NCI-H446 treated with DMSO at 0.1 percent for 48 hours (cell line): ENCODE data around the gene PNMA1.
"Not testable (repeated sequence)": the region's sequence is repeated elsewhere in the genome, so short reads cannot be mapped to it uniquely, and the experiment has no call there.

Experiments
- DNase-seq: peaks from one replicate; lab custom pipeline; 2025; lab: John Stamatoyannopoulos, UW

Gene PNMA1

GRCh38 chr14:73715707-73716106 is 1.5 kb upstream of the PNMA1 start:
- no peak for DNase-seq

- DNase-seq = no peak
Observed at GRCh38 chr14:73714656-73715081, 485 bp upstream of the PNMA1 start.

GRCh38 chr14:73713206-73713802 is 880 bp downstream of the PNMA1 start:
- DNase-seq = no peak

GRCh38 chr14:73712540-73713180 is 1.5 kb downstream of the PNMA1 start:
- no peak for DNase-seq

- DNase-seq = no peak
Observed at GRCh38 chr14:73712071-73712506, 2.1 kb downstream of the PNMA1 start.

- DNase-seq = no peak
Observed at GRCh38 chr14:73710737-73711136, 3.4 kb downstream of the PNMA1 start.

- DNase-seq = no peak
Observed at GRCh38 chr14:73709904-73710469, 4.2 kb downstream of the PNMA1 start.

GRCh38 chr14:73708076-73708475 is 6.1 kb downstream of the PNMA1 start:
- not testable (repeated sequence) for DNase-seq

GRCh38 chr14:73700325-73700724 is 13.9 kb downstream of the PNMA1 start:
- no peak for DNase-seq

GRCh38 chr14:73696466-73697400 is 17.5 kb downstream of the PNMA1 start:
- no peak for DNase-seq

- no peak for DNase-seq
Observed at GRCh38 chr14:73695997-73696396, 18.2 kb downstream of the PNMA1 start.

GRCh38 chr14:73695082-73695481 is 19.1 kb downstream of the PNMA1 start:
- no peak for DNase-seq

- no peak for DNase-seq
Observed at GRCh38 chr14:73694083-73694482, 20.1 kb downstream of the PNMA1 start.

GRCh38 chr14:73686901-73687300 is 27.3 kb downstream of the PNMA1 start:
- DNase-seq = no peak

- DNase-seq = no peak
Observed at GRCh38 chr14:73685328-73685727, 28.9 kb downstream of the PNMA1 start.

GRCh38 chr14:73684627-73685026 is 29.6 kb downstream of the PNMA1 start:
- no peak for DNase-seq

GRCh38 chr14:73680821-73681220 is 33.4 kb downstream of the PNMA1 start:
- no peak for DNase-seq

- no peak for DNase-seq
Observed at GRCh38 chr14:73678698-73679097, 35.5 kb downstream of the PNMA1 start.

GRCh38 chr14:73674986-73675385 is 39.2 kb downstream of the PNMA1 start:
- DNase-seq = no peak

GRCh38 chr14:73667854-73668253 is 46.3 kb downstream of the PNMA1 start:
- DNase-seq = no peak

- DNase-seq = no peak
Observed at GRCh38 chr14:73666583-73666982, 47.6 kb downstream of the PNMA1 start.

GRCh38 chr14:73665130-73665529 is 49.1 kb downstream of the PNMA1 start:
- no peak for DNase-seq
